ENCODE measurements around the gene SNRNP200. TPM values are rescaled to one million over a fixed set of nuclear protein-coding genes. Genes with fewer than 3 reads are reported as not detected.
A peak's percentile ranks its signal among the peaks of the same experiment; 100 is the strongest.

SNRNP200 gene
- total and polyA plus RNA-seq, 4 donors: 28.1 to 75.2 (median 47.5) TPM

- Histone ChIP-seq H3K4me3 (ENCODE audit: low read depth in 1 of 3, low read length in 3 of 3) (no peak overlapping the region), H3K9ac (ENCODE audit: low read depth in 1 of 2, low read length in 2 of 2) (no peak overlapping the region), H3K4me1 (ENCODE audit: control insufficient read depth in 4 of 4, insufficient read depth in 4 of 4, low read length in 3 of 4) (peaks cover 2 to 20% (median 13%) of the 10 kb centered on the region in 4 donors), H3K27me3 (ENCODE audit: control insufficient read depth in 4 of 4, insufficient read depth in 4 of 4, low read length in 3 of 4) (no peaks in the 10 kb centered on the region), H3K9me3 (ENCODE audit: control insufficient read depth in 4 of 4, low read length in 3 of 4) (no peaks in the 10 kb centered on the region), H3K27ac (ENCODE audit: low read depth in 1 of 2, low read length in 2 of 2) (no peak overlapping the region), H3K36me3 (ENCODE audit: control insufficient read depth in 4 of 4, insufficient read depth in 3 of 4, low read depth in 1 of 4, low read length in 3 of 4) (peaks cover 0 to 3% (median 2%) of the 10 kb centered on the region in 4 donors)
- TF ChIP-seq CTCF (IDR thresholded peaks at IDR 0.05; ENCODE audit: low read depth, low read length, missing input control) (no peak), HNF4G (IDR thresholded peaks at IDR 0.05) (no peak), FOXA1 (IDR thresholded peaks at IDR 0.05) (no peak), SP1 (IDR thresholded peaks at IDR 0.05) (no peak), ATF3 (IDR thresholded peaks at IDR 0.05) (no peak), TAF1 (conservative IDR thresholded peaks at IDR 0.05) (no peak), EGR1 (IDR thresholded peaks at IDR 0.05; ENCODE audit: low read depth in 2 of 2) (no peak), GABPA (IDR thresholded peaks at IDR 0.05 in 1 of 2, conservative IDR thresholded peaks at IDR 0.05 in 1 of 2) (no peak), RXRA (IDR thresholded peaks at IDR 0.05) (no peak), RAD21 (IDR thresholded peaks at IDR 0.05) (no peak)
- TF ChIP-seq, protein P1, sequence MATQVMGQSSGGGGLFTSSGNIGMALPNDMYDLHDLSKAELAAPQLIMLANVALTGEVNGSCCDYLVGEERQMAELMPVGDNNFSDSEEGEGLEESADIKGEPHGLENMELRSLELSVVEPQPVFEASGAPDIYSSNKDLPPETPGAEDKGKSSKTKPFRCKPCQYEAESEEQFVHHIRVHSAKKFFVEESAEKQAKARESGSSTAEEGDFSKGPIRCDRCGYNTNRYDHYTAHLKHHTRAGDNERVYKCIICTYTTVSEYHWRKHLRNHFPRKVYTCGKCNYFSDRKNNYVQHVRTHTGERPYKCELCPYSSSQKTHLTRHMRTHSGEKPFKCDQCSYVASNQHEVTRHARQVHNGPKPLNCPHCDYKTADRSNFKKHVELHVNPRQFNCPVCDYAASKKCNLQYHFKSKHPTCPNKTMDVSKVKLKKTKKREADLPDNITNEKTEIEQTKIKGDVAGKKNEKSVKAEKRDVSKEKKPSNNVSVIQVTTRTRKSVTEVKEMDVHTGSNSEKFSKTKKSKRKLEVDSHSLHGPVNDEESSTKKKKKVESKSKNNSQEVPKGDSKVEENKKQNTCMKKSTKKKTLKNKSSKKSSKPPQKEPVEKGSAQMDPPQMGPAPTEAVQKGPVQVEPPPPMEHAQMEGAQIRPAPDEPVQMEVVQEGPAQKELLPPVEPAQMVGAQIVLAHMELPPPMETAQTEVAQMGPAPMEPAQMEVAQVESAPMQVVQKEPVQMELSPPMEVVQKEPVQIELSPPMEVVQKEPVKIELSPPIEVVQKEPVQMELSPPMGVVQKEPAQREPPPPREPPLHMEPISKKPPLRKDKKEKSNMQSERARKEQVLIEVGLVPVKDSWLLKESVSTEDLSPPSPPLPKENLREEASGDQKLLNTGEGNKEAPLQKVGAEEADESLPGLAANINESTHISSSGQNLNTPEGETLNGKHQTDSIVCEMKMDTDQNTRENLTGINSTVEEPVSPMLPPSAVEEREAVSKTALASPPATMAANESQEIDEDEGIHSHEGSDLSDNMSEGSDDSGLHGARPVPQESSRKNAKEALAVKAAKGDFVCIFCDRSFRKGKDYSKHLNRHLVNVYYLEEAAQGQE (IDR thresholded peaks at IDR 0.05): no peak
- no peak for DNase-seq (ENCODE audit: low spot score)
- WGBS: 88% methylated on average over 5 of the region's 5 CpGs
Observed at GRCh38 chr2:96308248-96308647, 2.9 kb upstream of the SNRNP200 start.

GRCh38 chr2:96306370-96306769, 1.0 kb upstream of the SNRNP200 start:
- Histone ChIP-seq H3K9me3 (ENCODE audit: control insufficient read depth in 4 of 4, low read length in 3 of 4) (no peaks in the 10 kb centered on the region), H3K36me3 (ENCODE audit: control insufficient read depth in 4 of 4, insufficient read depth in 3 of 4, low read depth in 1 of 4, low read length in 3 of 4) (peaks cover 9 to 22% (median 20%) of the 10 kb centered on the region in 4 donors), H3K9ac (ENCODE audit: low read depth in 1 of 2, low read length in 2 of 2) (no peak overlapping the region), H3K4me1 (ENCODE audit: control insufficient read depth in 4 of 4, insufficient read depth in 4 of 4, low read length in 3 of 4) (peaks cover 2 to 21% (median 15%) of the 10 kb centered on the region in 4 donors), H3K27ac (ENCODE audit: low read depth in 1 of 2, low read length in 2 of 2) (no peak overlapping the region), H3K27me3 (ENCODE audit: control insufficient read depth in 4 of 4, insufficient read depth in 4 of 4, low read length in 3 of 4) (no peaks in the 10 kb centered on the region), H3K4me3 (ENCODE audit: low read depth in 1 of 3, low read length in 3 of 3) (peak overlapping the region; percentile 11 to 99 (median 81))
- DNase-seq (ENCODE audit: low spot score): no peak
- 91% methylated on average over 3 of the region's 3 CpGs for WGBS
- no peak for TF ChIP-seq HNF4A (conservative IDR thresholded peaks at IDR 0.05)
- no peak for TF ChIP-seq TAF1 (conservative IDR thresholded peaks at IDR 0.05)
- TF ChIP-seq CTCF (IDR thresholded peaks at IDR 0.05; ENCODE audit: low read depth, low read length, missing input control): no peak
- no peak for TF ChIP-seq NR2F2 (IDR thresholded peaks at IDR 0.05)
